Hepatocyte (in vitro differentiated cells): ENCODE measurements around the gene ZNF804B. TPM values are rescaled to one million over a fixed set of nuclear protein-coding genes. Genes with fewer than 3 reads are reported as not detected.

Experiments used
- DNase-seq: peaks from one replicate; pipeline ENCODE4 v3.0.0-alpha.2; 2016; ENCODE audit warnings: low spot score
- H2AFZ ChIP-seq: fragments of 200-600 bp; sonication (generic); 2 replicates; pipeline ENCODE4 v1.6.0; 2016; ENCODE audit warnings: antibody characterized with exemption, mild to moderate bottlenecking
- H3K27ac ChIP-seq: fragments of 200-600 bp; sonication (generic); 2 replicates; pipeline ENCODE4 v1.5.1; 2016; ENCODE audit warnings: mild to moderate bottlenecking
- H3K27me3 ChIP-seq: fragments of 200-600 bp; sonication (generic); 2 replicates; pipeline ENCODE4 v1.6.1; 2016
- H3K36me3 ChIP-seq: fragments of 200-600 bp; sonication (generic); replicated peaks from 2 replicates; pipeline ENCODE4 v1.5.1; 2016; ENCODE audit warnings: low read depth; ENCODE audit not compliant: insufficient read depth
- H3K4me1 ChIP-seq: fragments of 200-600 bp; sonication (generic); 2 replicates; pipeline ENCODE4 v1.5.1; 2016; ENCODE audit warnings: mild to moderate bottlenecking, moderate library complexity; ENCODE audit not compliant: insufficient read depth
- H3K4me2 ChIP-seq: fragments of 200-600 bp; sonication (generic); 2 replicates; pipeline ENCODE4 v1.6.0; 2016
- H3K4me3 ChIP-seq: fragments of 200-600 bp; sonication (generic); 2 replicates; pipeline ENCODE4 v1.5.1; 2016; ENCODE audit warnings: mild to moderate bottlenecking
- H3K79me2 ChIP-seq: fragments of 200-600 bp; sonication (generic); 2 replicates; pipeline ENCODE4 v1.6.0; 2017; ENCODE audit warnings: mild to moderate bottlenecking
- H3K9me2 ChIP-seq: fragments of 200-600 bp; sonication (generic); replicated peaks from 2 replicates; pipeline ENCODE4 v1.6.0; 2017; ENCODE audit warnings: mild to moderate bottlenecking; ENCODE audit not compliant: insufficient read depth
- H3K9me3 ChIP-seq: fragments of 200-600 bp; sonication (generic); 2 replicates; pipeline ENCODE4 v1.5.1; 2016; ENCODE audit warnings: low read depth, mild to moderate bottlenecking
- H4K20me1 ChIP-seq: fragments of 200-600 bp; sonication (generic); 2 replicates; pipeline ENCODE4 v1.6.0; 2016; ENCODE audit warnings: mild to moderate bottlenecking; ENCODE audit not compliant: insufficient read depth, poor library complexity, severe bottlenecking
- EZH2 ChIP-seq: fragments of 200-600 bp; sonication (generic); IDR thresholded peaks from 2 replicates; pipeline ENCODE4 v1.6.1; 2016; ENCODE audit warnings: antibody characterized with exemption, mild to moderate bottlenecking, borderline replicate concordance
- EZH2phosphoT487 ChIP-seq: fragments of 200-600 bp; sonication (generic); IDR thresholded peaks from one replicate; pipeline ENCODE4 v1.6.1; 2018; ENCODE audit warnings: antibody characterized with exemption, mild to moderate bottlenecking, low read depth, moderate library complexity; ENCODE audit not compliant: unreplicated experiment, severe bottlenecking
- WGBS: methylation state at CpG from one replicate; pipeline ENCODE4 v1.1.6; 2016; ENCODE audit warnings: low lambda C conversion rate; ENCODE audit errors: missing lambda C conversion rate; 5-methylcytosine and 5-hydroxymethylcytosine counted together
- polyA plus RNA-seq: library from polyadenylated mRNA; unstranded; fragments of >200 nt; fragmentation: Nextera tagmentation; extraction: Ambion mirVana; gene quantifications from 2 replicates; pipeline ENCODE4 v1.2.1, GENCODE V29; 2016
- total RNA-seq: library from RNA; depleted of rRNA; stranded (reverse); fragments of >200 nt; gene quantifications from 2 replicates; pipeline ENCODE4 v1.2.3, GENCODE V29; 2014
- TF ChIP-seq, protein P1 (sequence below): fragments of 200-600 bp; sonication (generic); IDR thresholded peaks from 2 replicates; pipeline ENCODE4 v1.5.1; 2016; ENCODE audit warnings: antibody characterized with exemption, mild to moderate bottlenecking; ENCODE audit not compliant: poor library complexity

ZNF804B gene
- total and polyA plus RNA-seq, 2 experiments from 2014 or later = not detected

DNA sequence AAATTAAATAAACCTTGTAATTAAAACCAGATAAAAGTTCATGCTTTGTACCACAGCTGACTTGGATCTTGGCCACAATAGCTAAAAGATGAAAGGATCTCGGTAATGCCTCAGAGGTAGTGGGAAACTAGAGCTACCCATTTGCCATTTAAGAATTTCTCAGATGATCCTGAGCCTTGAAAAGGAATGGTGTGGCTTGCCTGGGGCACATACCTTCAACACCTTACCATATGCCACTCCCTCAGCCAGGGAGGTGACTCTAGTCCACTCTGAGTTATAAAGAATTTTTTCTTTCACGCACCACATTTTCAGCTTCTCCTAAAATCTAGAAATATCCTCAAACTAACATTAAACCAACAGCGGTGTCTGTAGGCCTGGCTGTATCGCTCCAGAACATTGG is 552.4 kb downstream of the ZNF804B start:
- TF ChIP-seq, protein P1, sequence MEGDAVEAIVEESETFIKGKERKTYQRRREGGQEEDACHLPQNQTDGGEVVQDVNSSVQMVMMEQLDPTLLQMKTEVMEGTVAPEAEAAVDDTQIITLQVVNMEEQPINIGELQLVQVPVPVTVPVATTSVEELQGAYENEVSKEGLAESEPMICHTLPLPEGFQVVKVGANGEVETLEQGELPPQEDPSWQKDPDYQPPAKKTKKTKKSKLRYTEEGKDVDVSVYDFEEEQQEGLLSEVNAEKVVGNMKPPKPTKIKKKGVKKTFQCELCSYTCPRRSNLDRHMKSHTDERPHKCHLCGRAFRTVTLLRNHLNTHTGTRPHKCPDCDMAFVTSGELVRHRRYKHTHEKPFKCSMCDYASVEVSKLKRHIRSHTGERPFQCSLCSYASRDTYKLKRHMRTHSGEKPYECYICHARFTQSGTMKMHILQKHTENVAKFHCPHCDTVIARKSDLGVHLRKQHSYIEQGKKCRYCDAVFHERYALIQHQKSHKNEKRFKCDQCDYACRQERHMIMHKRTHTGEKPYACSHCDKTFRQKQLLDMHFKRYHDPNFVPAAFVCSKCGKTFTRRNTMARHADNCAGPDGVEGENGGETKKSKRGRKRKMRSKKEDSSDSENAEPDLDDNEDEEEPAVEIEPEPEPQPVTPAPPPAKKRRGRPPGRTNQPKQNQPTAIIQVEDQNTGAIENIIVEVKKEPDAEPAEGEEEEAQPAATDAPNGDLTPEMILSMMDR = no peak
- no peak for TF ChIP-seq EZH2phosphoT487
- no peak for TF ChIP-seq EZH2
- WGBS = 86% methylated on average over 4 of the region's 4 CpGs

DNA sequence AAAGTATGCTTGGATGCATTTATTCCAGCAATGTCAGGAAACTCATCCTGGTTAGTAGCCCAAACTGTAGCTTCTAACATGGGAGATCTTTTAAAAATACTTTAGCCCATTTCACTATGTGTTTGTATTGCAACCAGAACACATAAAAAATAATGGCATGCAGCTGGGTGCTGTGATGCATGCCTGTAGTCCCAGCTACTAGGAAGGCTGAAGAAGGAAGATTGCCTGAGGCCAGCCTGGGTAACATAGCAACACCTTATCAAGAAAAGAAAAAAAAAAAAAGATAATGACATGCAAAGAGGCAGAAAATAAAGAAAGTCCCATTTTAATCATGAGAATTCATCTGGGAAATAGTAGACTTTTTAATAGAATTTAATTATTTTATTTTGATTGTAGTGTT is 553.1 kb downstream of the ZNF804B start:
- H2AFZ ChIP-seq = no peak overlapping the region
- H4K20me1 ChIP-seq = no peaks in the 10 kb centered on the region
- no peaks in the 10 kb centered on the region for H3K4me1 ChIP-seq
- no peaks in the 10 kb centered on the region for H3K9me3 ChIP-seq
- no peaks in the 10 kb centered on the region for H3K36me3 ChIP-seq
- H3K79me2 ChIP-seq = no peaks in the 10 kb centered on the region
- H3K4me3 ChIP-seq = no peak overlapping the region
- H3K27me3 ChIP-seq = no peaks in the 10 kb centered on the region
- no peak for TF ChIP-seq EZH2
- no peak for TF ChIP-seq EZH2phosphoT487
- TF ChIP-seq, protein P1 = no peak
- no peaks in the 10 kb centered on the region for H3K9me2 ChIP-seq
- no peak overlapping the region for H3K27ac ChIP-seq
- no peak for DNase-seq
- no peak overlapping the region for H3K4me2 ChIP-seq

More for the DNA sequence above, 552.4 kb downstream of the ZNF804B start:
- no peak for DNase-seq
- H3K4me2 ChIP-seq = no peak overlapping the region
- H3K27me3 ChIP-seq = no peaks in the 10 kb centered on the region
- no peaks in the 10 kb centered on the region for H3K79me2 ChIP-seq
- no peaks in the 10 kb centered on the region for H3K36me3 ChIP-seq
- no peaks in the 10 kb centered on the region for H3K9me3 ChIP-seq
- no peaks in the 10 kb centered on the region for H4K20me1 ChIP-seq
- H3K9me2 ChIP-seq = no peaks in the 10 kb centered on the region
- H3K4me1 ChIP-seq = no peaks in the 10 kb centered on the region
- no peak overlapping the region for H2AFZ ChIP-seq
- H3K4me3 ChIP-seq = no peak overlapping the region
- no peak overlapping the region for H3K27ac ChIP-seq

DNA sequence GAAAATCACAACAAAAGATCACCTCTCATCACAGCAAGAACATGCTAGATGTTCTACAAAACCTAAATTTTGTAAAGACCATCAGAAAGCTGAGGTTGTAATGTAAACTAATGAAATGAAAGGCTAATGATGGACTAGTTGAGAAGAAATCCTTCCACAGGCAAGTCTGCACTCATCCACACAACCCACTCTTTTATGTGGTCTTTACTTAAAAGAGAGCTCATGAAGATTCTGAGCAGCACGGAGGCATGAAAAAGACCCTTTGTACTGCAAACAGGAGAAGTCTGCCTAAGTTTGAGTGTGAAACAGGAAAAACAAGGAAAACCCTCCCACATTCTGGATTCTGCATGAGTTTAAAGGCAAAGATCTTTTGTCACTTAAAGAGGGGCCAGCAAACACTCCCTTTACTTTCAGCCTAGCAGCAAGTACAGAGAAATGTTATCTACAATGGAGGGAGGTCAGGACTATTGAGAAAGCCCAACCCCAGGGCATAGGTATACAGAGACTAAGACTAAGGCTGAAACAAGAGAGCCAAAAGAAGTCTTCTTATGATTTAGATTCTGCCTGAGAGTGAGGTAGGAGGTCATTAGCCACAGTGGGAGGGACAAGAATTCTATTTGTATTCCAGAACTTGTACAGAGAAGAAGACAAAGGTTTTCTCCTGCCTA is 557.2 kb downstream of the ZNF804B start:
- no peaks in the 10 kb centered on the region for H3K27me3 ChIP-seq
- no peak for DNase-seq
- H3K4me3 ChIP-seq = no peak overlapping the region
- H3K36me3 ChIP-seq = no peaks in the 10 kb centered on the region
- no peak overlapping the region for H2AFZ ChIP-seq
- no peaks in the 10 kb centered on the region for H3K9me2 ChIP-seq
- TF ChIP-seq EZH2phosphoT487 = no peak
- TF ChIP-seq, protein P1 = no peak
- TF ChIP-seq EZH2 = no peak
- 63% methylated on average over 1 of the region's 1 CpG for WGBS
- H3K9me3 ChIP-seq = no peaks in the 10 kb centered on the region
- H3K27ac ChIP-seq = no peak overlapping the region
- no peak overlapping the region for H3K4me2 ChIP-seq
- no peaks in the 10 kb centered on the region for H4K20me1 ChIP-seq
- no peaks in the 10 kb centered on the region for H3K79me2 ChIP-seq
- no peaks in the 10 kb centered on the region for H3K4me1 ChIP-seq

DNA sequence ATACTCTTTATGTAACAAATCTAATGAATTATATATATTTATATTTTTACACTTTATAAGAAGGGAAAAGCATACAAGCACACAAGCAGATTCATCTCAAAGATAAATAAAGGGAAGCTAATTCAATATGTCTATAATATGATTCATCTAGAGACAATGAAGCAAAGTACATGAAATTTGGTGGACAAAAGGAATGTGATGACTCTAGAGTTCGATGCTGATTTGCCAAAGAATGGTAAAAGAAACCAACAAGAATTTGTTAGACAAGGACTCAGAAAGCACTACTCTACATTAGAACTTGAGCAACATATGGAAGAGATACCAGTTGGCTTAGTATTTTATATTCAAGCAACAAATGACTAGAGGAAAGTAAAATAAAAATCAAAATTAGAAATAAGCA is 572.5 kb downstream of the ZNF804B start:
- Histone ChIP-seq H3K4me2 (no peak overlapping the region), H4K20me1 (no peaks in the 10 kb centered on the region), H3K27me3 (no peaks in the 10 kb centered on the region), H2AFZ (no peak overlapping the region), H3K27ac (no peak overlapping the region), H3K36me3 (no peaks in the 10 kb centered on the region), H3K9me2 (no peaks in the 10 kb centered on the region), H3K79me2 (no peaks in the 10 kb centered on the region), H3K4me3 (no peak overlapping the region), H3K9me3 (no peaks in the 10 kb centered on the region), H3K4me1 (no peaks in the 10 kb centered on the region)
- no peak for DNase-seq
- WGBS = 70% methylated on average over 1 of the region's 1 CpG
- TF ChIP-seq EZH2 (no peak), EZH2phosphoT487 (no peak)
- TF ChIP-seq, protein P1 = no peak
